Calu3 (cell line): ENCODE measurements around the gene MYBPH. TPM values are rescaled to one million over a fixed set of nuclear protein-coding genes. Genes with fewer than 3 reads are reported as not detected.

Experiments used
- BruUV-seq: library from RNA; stranded (reverse); fragments of 400-500 nt; replicated peaks from 2 replicates; lab custom pipeline; 2021; lab: Mats Ljungman, UMichigan
- CTCF ChIA-PET: fragments of 300-600 bp; sonication (Branson Sonifier 250); formaldehyde crosslinking; loops from one replicate; lab custom pipeline; 2022; ENCODE audit warnings: antibody characterized with exemption; lab: Charles Lee
- DNase-seq: peaks from one replicate; pipeline ENCODE4 v3.0.0; 2022
- H3K27ac Mint-ChIP-seq: one replicate; pipeline ENCODE4 v1.8.0; 2022; ENCODE audit warnings: mixed read lengths; ENCODE audit not compliant: unreplicated experiment
- H3K27me3 Mint-ChIP-seq: one replicate; pipeline ENCODE4 v1.8.0; 2022; ENCODE audit warnings: mixed read lengths; ENCODE audit not compliant: unreplicated experiment
- H3K36me3 Mint-ChIP-seq: one replicate; pipeline ENCODE4 v1.8.0; 2022; ENCODE audit warnings: mild to moderate bottlenecking, moderate library complexity, mixed read lengths; ENCODE audit not compliant: insufficient read depth, unreplicated experiment
- H3K4me1 Mint-ChIP-seq: one replicate; pipeline ENCODE4 v1.8.0; 2022; ENCODE audit warnings: mild to moderate bottlenecking, low read depth, mixed read lengths; ENCODE audit not compliant: unreplicated experiment
- H3K4me3 Mint-ChIP-seq: one replicate; pipeline ENCODE4 v1.8.0; 2022; ENCODE audit warnings: mild to moderate bottlenecking, low read depth, moderate library complexity, mixed read lengths; ENCODE audit not compliant: unreplicated experiment
- H3K9me3 Mint-ChIP-seq: one replicate; pipeline ENCODE4 v1.8.0; 2022; ENCODE audit warnings: low read depth, mixed read lengths; ENCODE audit not compliant: unreplicated experiment
- intact Hi-C: fragments of 100-400 bp; cut with micrococcal nuclease; formaldehyde crosslinking; loops from one replicate; pipeline ENCODE4 v1.10.0; 2022; ENCODE audit not compliant: unreplicated experiment
- total RNA-seq: library from RNA; stranded (reverse); gene quantifications from 2 replicates; pipeline ENCODE4 v1.2.3, GENCODE V29; 2022
- TF ChIP-seq, protein P1 (sequence below): fragments of 200-600 bp; IDR thresholded peaks from one replicate; pipeline ENCODE4 v1.8.0; 2022; ENCODE audit warnings: antibody characterized with exemption; ENCODE audit not compliant: unreplicated experiment

The MYBPH gene
- total RNA-seq, 1 experiment from 2014 or later, result not detected

DNA sequence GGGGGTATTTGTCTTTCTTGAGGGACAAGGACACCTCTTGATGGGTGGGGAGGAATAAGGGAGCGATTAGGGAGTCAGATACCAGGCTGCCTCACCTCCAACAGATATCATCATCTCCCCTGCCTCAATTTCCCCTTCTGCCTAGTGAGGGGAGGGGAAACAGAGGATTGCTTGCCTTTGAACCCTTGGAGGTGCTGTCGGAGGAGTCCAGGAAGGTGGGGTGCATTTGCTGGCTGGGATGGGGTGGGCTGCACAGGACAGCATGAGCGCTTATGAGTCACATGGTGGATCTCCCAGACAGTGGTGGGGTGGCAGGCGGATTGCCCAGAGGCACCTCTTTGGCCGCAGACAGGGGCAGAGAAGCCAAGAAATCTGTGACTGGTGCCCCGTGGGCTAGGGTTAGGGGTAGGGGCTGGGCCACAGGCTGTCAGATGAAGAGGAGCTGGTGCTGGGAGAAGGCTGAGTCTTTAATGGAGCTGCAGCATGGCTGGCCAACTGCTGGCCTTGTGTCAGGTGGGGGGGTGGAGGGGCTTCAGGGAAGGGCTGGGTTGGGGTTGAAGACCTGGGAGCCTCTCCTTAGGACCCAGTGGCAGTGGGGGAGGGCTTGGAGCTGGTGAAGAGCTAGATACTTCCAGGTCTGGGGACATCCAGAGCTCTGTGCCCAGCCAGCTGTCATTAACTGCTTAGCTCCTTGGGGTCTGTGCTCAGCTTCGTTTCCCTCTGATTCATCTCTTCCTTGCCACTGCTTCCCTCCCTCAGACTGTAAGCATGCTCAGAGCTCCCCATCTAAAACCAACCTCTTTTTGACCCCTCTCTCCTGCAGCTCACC is 55.1 kb downstream of the MYBPH start:
- Mint-ChIP-seq H3K27ac (no peak overlapping the region), H3K36me3 (no peaks in the 10 kb centered on the region), H3K4me1 (no peaks in the 10 kb centered on the region), H3K9me3 (no peaks in the 10 kb centered on the region), H3K27me3 (peaks cover 24% of the 10 kb centered on the region), H3K4me3 (no peak overlapping the region)
- CTCF ChIA-PET, result interaction anchor here (0.6 to 5.3 kb wide), 6 partner anchors 10 to 100 kb away, joined by 3 to 68 read pairs (median 5); no protein-coding TSS in a partner anchor
- TF ChIP-seq, protein P1, sequence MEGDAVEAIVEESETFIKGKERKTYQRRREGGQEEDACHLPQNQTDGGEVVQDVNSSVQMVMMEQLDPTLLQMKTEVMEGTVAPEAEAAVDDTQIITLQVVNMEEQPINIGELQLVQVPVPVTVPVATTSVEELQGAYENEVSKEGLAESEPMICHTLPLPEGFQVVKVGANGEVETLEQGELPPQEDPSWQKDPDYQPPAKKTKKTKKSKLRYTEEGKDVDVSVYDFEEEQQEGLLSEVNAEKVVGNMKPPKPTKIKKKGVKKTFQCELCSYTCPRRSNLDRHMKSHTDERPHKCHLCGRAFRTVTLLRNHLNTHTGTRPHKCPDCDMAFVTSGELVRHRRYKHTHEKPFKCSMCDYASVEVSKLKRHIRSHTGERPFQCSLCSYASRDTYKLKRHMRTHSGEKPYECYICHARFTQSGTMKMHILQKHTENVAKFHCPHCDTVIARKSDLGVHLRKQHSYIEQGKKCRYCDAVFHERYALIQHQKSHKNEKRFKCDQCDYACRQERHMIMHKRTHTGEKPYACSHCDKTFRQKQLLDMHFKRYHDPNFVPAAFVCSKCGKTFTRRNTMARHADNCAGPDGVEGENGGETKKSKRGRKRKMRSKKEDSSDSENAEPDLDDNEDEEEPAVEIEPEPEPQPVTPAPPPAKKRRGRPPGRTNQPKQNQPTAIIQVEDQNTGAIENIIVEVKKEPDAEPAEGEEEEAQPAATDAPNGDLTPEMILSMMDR, result no peak
- intact Hi-C loops, result no loop called here
- DNase-seq, result no peak
- no TSS peak for BruUV-seq

Other genes starting within 250 kb of the MYBPH start
- 35.4 and 36.7 TPM in 2 replicates for gene KLHL12, start 248.6 kb downstream of the MYBPH start, total RNA-seq
- 102 and 104 TPM in 2 replicates for gene ADIPOR1, start 217.5 kb downstream of the MYBPH start, total RNA-seq
- 57.1 and 65.4 TPM in 2 replicates for gene CYB5R1, start 208.6 kb downstream of the MYBPH start, total RNA-seq
- gene TMEM183A, start 168.5 kb downstream of the MYBPH start, total RNA-seq, result 77.7 and 84.4 TPM in 2 replicates
- 0.12 and 0.83 TPM in 2 replicates for gene PPFIA4, start 149.3 kb downstream of the MYBPH start, total RNA-seq
- not detected in 2 replicates for gene MYOG, start 89.8 kb downstream of the MYBPH start, total RNA-seq
- 1.5 and 1.7 TPM in 2 replicates for gene ADORA1, start 48.1 kb downstream of the MYBPH start, total RNA-seq
- gene CHI3L1, start 10.9 kb upstream of the MYBPH start, total RNA-seq, result not detected in 2 replicates
- gene CHIT1, start 53.8 kb upstream of the MYBPH start, total RNA-seq, result not detected in 2 replicates
- gene BTG2, start 129.7 kb upstream of the MYBPH start, total RNA-seq, result 2.7 and 4.9 TPM in 2 replicates
- gene FMOD, start 175.3 kb upstream of the MYBPH start, total RNA-seq, result not detected in 2 replicates